GM12878 (cell line): ENCODE data around the gene ZBTB7B. TPM values are rescaled to one million over a fixed set of nuclear protein-coding genes. Genes with fewer than 3 reads are reported as not detected.

Experiments
- BACH1 ChIP-seq: fragments of 450-650 bp; IDR thresholded peaks from 2 replicates; pipeline ENCODE4 v1.6.1; 2017; ENCODE audit warnings: mild to moderate bottlenecking, borderline replicate concordance
- BCLAF1 ChIP-seq: fragments of 450-650 bp; IDR thresholded peaks from 2 replicates; pipeline ENCODE4 v1.6.1; 2017; ENCODE audit warnings: antibody characterized with exemption, mild to moderate bottlenecking, moderate library complexity
- BRCA1 ChIP-seq: IDR thresholded peaks from 2 replicates; pipeline ENCODE4 v1.6.1; 2011; ENCODE audit warnings: low read depth, low read length, improper control_type of control experiment
- EGR1 ChIP-seq, 2 experiments: IDR thresholded peaks; 1 replicate in 1 of 2; 2 replicates in 1 of 2; pipeline ENCODE4 v1.6.1; 2011 to 2012; ENCODE audit warnings: low read depth in 2 of 2, low read length in 2 of 2, borderline replicate concordance in 1 of 2, mild to moderate bottlenecking in 1 of 2, moderate library complexity in 1 of 2
- GATAD2B ChIP-seq: fragments of 450-650 bp; conservative IDR thresholded peaks from 2 replicates; pipeline ENCODE4 v1.6.1; 2017; ENCODE audit warnings: low read depth, mild to moderate bottlenecking, moderate library complexity
- IKZF2 ChIP-seq, 2 experiments: fragments of 450-650 bp; IDR thresholded peaks; 2 replicates each; pipeline ENCODE4 v1.6.1; 2017; ENCODE audit warnings: mild to moderate bottlenecking in 2 of 2, moderate library complexity in 2 of 2
- LARP7 ChIP-seq: fragments of 450-650 bp; IDR thresholded peaks from 2 replicates; pipeline ENCODE4 v1.6.1; 2017; ENCODE audit warnings: mild to moderate bottlenecking
- MAX ChIP-seq: IDR thresholded peaks from 2 replicates; pipeline ENCODE4 v1.6.1; 2012; ENCODE audit warnings: low read depth, low read length, improper control_type of control experiment
- MEF2B ChIP-seq: fragments of 450-650 bp; IDR thresholded peaks from 2 replicates; pipeline ENCODE4 v1.6.1; 2018; ENCODE audit warnings: mild to moderate bottlenecking, moderate library complexity; ENCODE audit not compliant: partially characterized antibody, poor library complexity, severe bottlenecking
- MTA2 ChIP-seq: fragments of 450-650 bp; IDR thresholded peaks from 2 replicates; pipeline ENCODE4 v1.6.1; 2016; ENCODE audit warnings: low read depth, mild to moderate bottlenecking, moderate library complexity
- POLR2A ChIP-seq: IDR thresholded peaks from 2 replicates; pipeline ENCODE4 v1.6.1; 2011; ENCODE audit warnings: low read depth, mild to moderate bottlenecking, low read length
- RB1 ChIP-seq: fragments of 450-650 bp; formaldehyde crosslinking; IDR thresholded peaks from 2 replicates; pipeline ENCODE4 v1.6.1; 2017; ENCODE audit warnings: mild to moderate bottlenecking, borderline replicate concordance
- RFX5 ChIP-seq: IDR thresholded peaks from 2 replicates; pipeline ENCODE4 v1.6.1; 2011; ENCODE audit warnings: low read depth, low read length, improper control_type of control experiment
- RUNX3 ChIP-seq: IDR thresholded peaks from 2 replicates; pipeline ENCODE4 v1.6.1; 2012; ENCODE audit warnings: low read length, inconsistent platforms
- SMAD5 ChIP-seq: IDR thresholded peaks from 2 replicates; pipeline ENCODE4 v1.6.1; 2016; ENCODE audit warnings: antibody characterized with exemption, low read depth
- SRF ChIP-seq, 2 experiments: IDR thresholded peaks; 2 replicates each; pipeline ENCODE4 v1.6.1; 2011; ENCODE audit warnings: low read depth in 2 of 2, low read length in 2 of 2, mild to moderate bottlenecking in 1 of 2, moderate library complexity in 1 of 2
- STAT3 ChIP-seq: IDR thresholded peaks from 2 replicates; pipeline ENCODE4 v1.6.1; 2011; ENCODE audit warnings: low read depth, low read length, improper control_type of control experiment
- TCF12 ChIP-seq: IDR thresholded peaks from 2 replicates; pipeline ENCODE4 v1.6.1; 2011; ENCODE audit warnings: low read depth, mild to moderate bottlenecking, low read length
- TCF7 ChIP-seq: IDR thresholded peaks from 2 replicates; pipeline ENCODE4 v1.6.1; 2014; ENCODE audit warnings: antibody characterized with exemption, borderline replicate concordance
- USF1 ChIP-seq: IDR thresholded peaks from 2 replicates; pipeline ENCODE4 v1.6.1; 2011; ENCODE audit warnings: borderline replicate concordance, low read depth, mild to moderate bottlenecking, moderate library complexity, mixed read lengths, low read length; ENCODE audit not compliant: insufficient read depth; ENCODE audit errors: extremely low read length
- ZNF217 ChIP-seq: fragments of 450-650 bp; IDR thresholded peaks from 2 replicates; pipeline ENCODE4 v1.6.1; 2017; ENCODE audit warnings: antibody characterized with exemption, mild to moderate bottlenecking
- ZNF24 ChIP-seq: fragments of 450-650 bp; IDR thresholded peaks from 2 replicates; pipeline ENCODE4 v1.6.1; 2017; ENCODE audit warnings: antibody characterized with exemption, mild to moderate bottlenecking
- ZZZ3 ChIP-seq: IDR thresholded peaks from 2 replicates; pipeline ENCODE4 v1.6.1; 2011; ENCODE audit warnings: low read depth; ENCODE audit not compliant: control insufficient read depth, insufficient read length
- polyA plus RNA-seq, 11 experiments: library from polyadenylated mRNA; depleted of rRNA in 4 of 11; unstranded in 6 of 11; stranded (reverse) in 5 of 11; fragments of >200 nt; fragmentation: Nextera tagmentation in 4 of 11; fragmentation: Illumina TruSeq in 1 of 11; extraction: Ambion mirVana in 4 of 11; extraction: Trizol in 1 of 11; gene quantifications; 1 replicate in 1 of 11; 2 replicates in 10 of 11; pipeline versions ENCODE4 v1.2.1 to v1.2.3, GENCODE V29; 2011 to 2016; ENCODE audit warnings: inconsistent platforms in 2 of 11, missing spikeins in 2 of 11, low read depth in 1 of 11
- total RNA-seq, 4 experiments: library from RNA; depleted of rRNA in 3 of 4; stranded (reverse); fragments of >200 nt in 3 of 4; fragmentation: Illumina TruSeq in 1 of 4; extraction: Trizol in 1 of 4; gene quantifications; 2 replicates each; pipeline versions ENCODE4 v1.2.1 to v1.2.3, GENCODE V29; 2013 to 2021
- TF ChIP-seq, protein P1 (sequence below): fragments of 450-650 bp; IDR thresholded peaks from 2 replicates; pipeline ENCODE4 v1.6.1; 2017; ENCODE audit warnings: mild to moderate bottlenecking, moderate library complexity

The ZBTB7B gene
- total and polyA plus RNA-seq, 10 of the 15 experiments (the other 5 are each of a cell fraction or from before 2014, with no cell fraction given) = 0.11 to 44.9 (median 11.3) TPM

GRCh38 chr1:154982897-154983648 is 19.5 kb upstream of the ZBTB7B start, which contains the start of gene FLAD1 (continued):
- TF ChIP-seq, protein P1, sequence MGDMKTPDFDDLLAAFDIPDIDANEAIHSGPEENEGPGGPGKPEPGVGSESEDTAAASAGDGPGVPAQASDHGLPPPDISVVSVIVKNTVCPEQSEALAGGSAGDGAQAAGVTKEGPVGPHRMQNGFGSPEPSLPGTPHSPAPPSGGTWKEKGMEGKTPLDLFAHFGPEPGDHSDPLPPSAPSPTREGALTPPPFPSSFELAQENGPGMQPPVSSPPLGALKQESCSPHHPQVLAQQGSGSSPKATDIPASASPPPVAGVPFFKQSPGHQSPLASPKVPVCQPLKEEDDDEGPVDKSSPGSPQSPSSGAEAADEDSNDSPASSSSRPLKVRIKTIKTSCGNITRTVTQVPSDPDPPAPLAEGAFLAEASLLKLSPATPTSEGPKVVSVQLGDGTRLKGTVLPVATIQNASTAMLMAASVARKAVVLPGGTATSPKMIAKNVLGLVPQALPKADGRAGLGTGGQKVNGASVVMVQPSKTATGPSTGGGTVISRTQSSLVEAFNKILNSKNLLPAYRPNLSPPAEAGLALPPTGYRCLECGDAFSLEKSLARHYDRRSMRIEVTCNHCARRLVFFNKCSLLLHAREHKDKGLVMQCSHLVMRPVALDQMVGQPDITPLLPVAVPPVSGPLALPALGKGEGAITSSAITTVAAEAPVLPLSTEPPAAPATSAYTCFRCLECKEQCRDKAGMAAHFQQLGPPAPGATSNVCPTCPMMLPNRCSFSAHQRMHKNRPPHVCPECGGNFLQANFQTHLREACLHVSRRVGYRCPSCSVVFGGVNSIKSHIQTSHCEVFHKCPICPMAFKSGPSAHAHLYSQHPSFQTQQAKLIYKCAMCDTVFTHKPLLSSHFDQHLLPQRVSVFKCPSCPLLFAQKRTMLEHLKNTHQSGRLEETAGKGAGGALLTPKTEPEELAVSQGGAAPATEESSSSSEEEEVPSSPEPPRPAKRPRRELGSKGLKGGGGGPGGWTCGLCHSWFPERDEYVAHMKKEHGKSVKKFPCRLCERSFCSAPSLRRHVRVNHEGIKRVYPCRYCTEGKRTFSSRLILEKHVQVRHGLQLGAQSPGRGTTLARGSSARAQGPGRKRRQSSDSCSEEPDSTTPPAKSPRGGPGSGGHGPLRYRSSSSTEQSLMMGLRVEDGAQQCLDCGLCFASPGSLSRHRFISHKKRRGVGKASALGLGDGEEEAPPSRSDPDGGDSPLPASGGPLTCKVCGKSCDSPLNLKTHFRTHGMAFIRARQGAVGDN = no peak
- TF ChIP-seq BCLAF1 (no peak), BACH1 (no peak), POLR2A (peak; percentile 66), TCF7 (no peak), MTA2 (no peak), GATAD2B (no peak; the same call in 1 of the 2 replicates), IKZF2 (IDR thresholded peaks at IDR 0.05) (peak; percentile 19 to 86; a peak in 3 of 4 replicates), SMAD5 (peak; percentile 68), LARP7 (no peak), USF1 (peak; percentile 81), TCF12 (0 out of 2 replicates have a peak, but pooled peaks have one; percentile 2), RB1 (peak; percentile 97), MAX (peak; percentile 88), RFX5 (no peak), EGR1 (IDR thresholded peaks at IDR 0.05; ENCODE audit: borderline replicate concordance in 1 of 2, low read depth in 2 of 2, low read length in 2 of 2) (peak in 1 of 2 experiments; percentile 82; a peak in 2 of 3 replicates), BRCA1 (no peak), ZNF24 (no peak), ZNF217 (no peak), RUNX3 (no peak; the same call in 1 of the 2 replicates), ZZZ3 (no peak), SRF (IDR thresholded peaks at IDR 0.05; ENCODE audit: low read depth in 2 of 2, low read length in 2 of 2) (no peak), STAT3 (no peak), MEF2B (no peak)
